LNCAP (cell line): Measurements from ENCODE around the gene SMIM32.

Experiments used
- TF ChIP-seq, protein P1 (sequence below): fragments of 450-650 bp; IDR thresholded peaks from 2 replicates; pipeline ENCODE4 v1.5.1; 2017; ENCODE audit warnings: mild to moderate bottlenecking

Gene SMIM32

GRCh38 chr5:136200130-136200529 is 7.2 kb upstream of the SMIM32 start:
- TF ChIP-seq, protein P1, sequence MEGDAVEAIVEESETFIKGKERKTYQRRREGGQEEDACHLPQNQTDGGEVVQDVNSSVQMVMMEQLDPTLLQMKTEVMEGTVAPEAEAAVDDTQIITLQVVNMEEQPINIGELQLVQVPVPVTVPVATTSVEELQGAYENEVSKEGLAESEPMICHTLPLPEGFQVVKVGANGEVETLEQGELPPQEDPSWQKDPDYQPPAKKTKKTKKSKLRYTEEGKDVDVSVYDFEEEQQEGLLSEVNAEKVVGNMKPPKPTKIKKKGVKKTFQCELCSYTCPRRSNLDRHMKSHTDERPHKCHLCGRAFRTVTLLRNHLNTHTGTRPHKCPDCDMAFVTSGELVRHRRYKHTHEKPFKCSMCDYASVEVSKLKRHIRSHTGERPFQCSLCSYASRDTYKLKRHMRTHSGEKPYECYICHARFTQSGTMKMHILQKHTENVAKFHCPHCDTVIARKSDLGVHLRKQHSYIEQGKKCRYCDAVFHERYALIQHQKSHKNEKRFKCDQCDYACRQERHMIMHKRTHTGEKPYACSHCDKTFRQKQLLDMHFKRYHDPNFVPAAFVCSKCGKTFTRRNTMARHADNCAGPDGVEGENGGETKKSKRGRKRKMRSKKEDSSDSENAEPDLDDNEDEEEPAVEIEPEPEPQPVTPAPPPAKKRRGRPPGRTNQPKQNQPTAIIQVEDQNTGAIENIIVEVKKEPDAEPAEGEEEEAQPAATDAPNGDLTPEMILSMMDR = no peak

GRCh38 chr5:136199408-136199807 is 6.4 kb upstream of the SMIM32 start:
- TF ChIP-seq, protein P1 = no peak

DNA sequence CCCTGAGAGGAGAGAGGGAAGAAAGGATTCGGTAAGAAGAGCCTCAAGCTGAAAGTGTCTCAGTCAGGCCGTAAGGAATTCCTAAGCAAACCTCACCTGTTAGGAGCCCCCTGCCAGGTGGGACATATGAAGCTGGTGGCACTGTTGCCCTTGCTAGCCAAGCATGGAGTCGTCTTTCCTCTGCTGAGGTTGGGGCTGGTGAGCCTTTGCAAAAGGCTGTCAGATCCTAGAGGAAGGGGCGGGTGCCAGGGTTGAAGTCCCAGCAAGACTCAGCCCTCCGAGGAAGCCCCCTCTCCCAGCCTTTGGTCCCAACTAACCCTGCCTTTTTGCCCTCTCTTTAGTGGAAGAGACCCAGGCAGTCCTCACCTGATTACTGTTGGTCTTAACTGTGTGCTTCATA is 5.5 kb upstream of the SMIM32 start:
- TF ChIP-seq, protein P1 = no peak

DNA sequence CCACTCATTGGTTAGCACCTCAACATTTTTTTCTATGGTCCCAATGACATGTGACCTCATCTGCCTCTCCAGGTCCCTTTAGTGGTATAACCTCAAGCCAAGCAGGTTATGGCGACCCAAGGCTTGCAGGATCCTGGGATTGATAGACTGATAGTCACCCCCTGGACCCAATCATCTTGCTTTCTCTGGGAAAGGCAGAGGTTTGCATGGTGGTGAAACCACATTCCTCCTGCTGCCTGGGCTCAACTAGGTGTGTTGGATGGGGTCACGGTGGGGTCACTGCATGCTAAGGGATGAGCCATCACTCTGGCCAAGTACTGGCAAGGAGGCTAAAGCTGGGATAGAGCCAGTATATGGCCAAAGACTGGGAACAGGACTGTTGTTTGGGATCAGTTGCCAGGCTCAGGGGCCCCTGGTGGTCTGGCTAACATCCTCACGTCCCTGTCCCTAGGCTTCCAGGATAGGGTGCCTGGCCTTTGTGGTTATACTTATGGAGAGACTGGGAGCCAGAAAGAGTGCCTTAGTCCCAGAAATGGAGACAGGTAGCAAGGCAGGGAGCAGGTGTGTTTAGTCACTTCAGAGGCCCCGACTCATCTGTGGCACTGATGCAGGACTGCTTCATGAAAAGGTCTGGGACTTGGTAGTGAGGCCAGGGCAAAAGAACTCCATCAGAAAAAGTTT is 4.6 kb upstream of the SMIM32 start:
- TF ChIP-seq, protein P1 = no peak

GRCh38 chr5:136195971-136196820 is 3.2 kb upstream of the SMIM32 start:
- TF ChIP-seq, protein P1 = no peak

GRCh38 chr5:136194576-136194975 is 1.6 kb upstream of the SMIM32 start:
- TF ChIP-seq, protein P1 = no peak

DNA sequence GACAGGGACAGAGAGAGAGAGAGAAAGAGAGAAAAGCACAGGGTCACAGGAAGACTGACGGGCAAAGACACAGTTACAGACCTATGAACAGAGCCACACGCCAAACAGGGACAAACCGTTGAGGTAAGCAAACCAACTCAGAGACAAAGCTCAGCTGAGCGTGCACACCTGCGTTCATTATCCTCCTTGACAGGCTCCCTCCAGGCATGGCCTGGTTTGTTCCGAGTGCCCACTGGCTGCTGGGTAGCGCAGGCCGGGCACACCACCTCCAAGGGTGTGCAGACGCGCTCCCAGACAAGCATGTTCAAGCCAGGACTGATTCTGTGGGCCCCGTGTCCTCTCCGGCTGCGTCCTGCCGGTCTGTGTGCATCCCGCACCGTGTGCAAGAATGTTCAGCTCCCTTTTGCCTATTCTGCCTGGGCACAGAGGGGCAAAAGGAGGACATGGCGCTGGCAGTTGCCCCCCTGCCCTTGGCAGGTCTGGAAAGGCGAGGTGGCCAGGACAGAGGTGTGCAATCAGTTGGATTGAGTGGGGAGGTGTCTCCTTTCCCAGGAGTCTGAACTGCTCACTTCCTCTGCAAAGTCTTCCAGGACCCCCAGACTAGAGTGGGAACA is 467 bp upstream of the SMIM32 start:
- TF ChIP-seq, protein P1 = no peak
